Measurements from ENCODE around the gene NARF.

DNA sequence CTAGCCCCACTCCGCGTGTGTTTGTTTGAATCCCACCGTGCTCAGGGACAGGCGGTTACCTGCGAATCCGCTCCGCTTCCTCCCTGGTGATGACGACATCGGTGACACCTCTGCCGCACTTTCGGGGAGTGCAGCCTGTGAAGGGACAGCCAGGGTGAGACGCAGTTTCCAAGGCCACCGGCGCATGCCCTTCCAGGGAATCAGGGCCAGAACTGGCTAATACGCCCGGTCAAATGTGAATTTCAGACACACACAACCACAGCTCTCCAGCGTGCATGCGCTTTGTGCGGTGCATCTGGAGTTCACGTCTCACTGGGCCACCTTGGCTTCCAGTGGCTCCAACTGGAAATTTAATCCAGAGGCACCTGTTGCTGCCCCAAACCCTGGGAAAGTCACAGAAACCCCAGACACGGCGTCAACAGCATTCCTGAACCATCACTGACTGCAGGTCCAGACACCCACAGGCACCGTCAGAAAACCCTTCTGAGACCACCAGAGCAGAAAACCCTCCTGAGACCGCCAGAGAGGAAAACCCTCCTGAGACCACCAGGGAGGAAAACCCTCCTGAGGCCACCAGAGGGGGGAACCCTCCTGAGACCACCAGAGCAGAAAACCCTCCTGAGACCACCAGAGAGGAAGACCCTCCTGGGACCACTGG is 47.0 kb upstream of the NARF start:
- no peak for TF ChIP-seq CTCF (IDR thresholded peaks at IDR 0.05; ENCODE audit: extremely low read depth in 1 of 2, insufficient read depth in 1 of 2, low read depth in 1 of 2, low read length in 2 of 2)
- no peak for TF ChIP-seq EZH2 (IDR thresholded peaks at IDR 0.05; ENCODE audit: borderline replicate concordance, low read depth, low read length, severe bottlenecking)
- TF ChIP-seq POLR2A (IDR thresholded peaks at IDR 0.05; ENCODE audit: low read depth, low read length), result no peak
- TF ChIP-seq JUN (IDR thresholded peaks at IDR 0.05; ENCODE audit: borderline replicate concordance, insufficient read depth, insufficient read length, low read depth), result no peak
- TF ChIP-seq, protein P1, sequence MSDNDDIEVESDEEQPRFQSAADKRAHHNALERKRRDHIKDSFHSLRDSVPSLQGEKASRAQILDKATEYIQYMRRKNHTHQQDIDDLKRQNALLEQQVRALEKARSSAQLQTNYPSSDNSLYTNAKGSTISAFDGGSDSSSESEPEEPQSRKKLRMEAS (IDR thresholded peaks at IDR 0.05; ENCODE audit: insufficient read depth, insufficient read length), result no peak
- no peak for TF ChIP-seq POLR2AphosphoS5 (IDR thresholded peaks at IDR 0.05; ENCODE audit: insufficient read depth, low read depth, low read length)

All from endothelial cell of umbilical vein (primary cell).